Erythroblast (primary cell): Measurements from ENCODE around the gene SV2B.

Source experiments
- DNase-seq, 2 experiments: peaks; one replicate each; lab custom pipeline; 2025; lab: John Stamatoyannopoulos, UW
- GATA1 ChIP-seq: IDR thresholded peaks from 2 replicates; pipeline ENCODE4 v1.6.1; 2011; ENCODE audit warnings: low read depth, mild to moderate bottlenecking, control low read depth, low read length, moderate library complexity
- POLR2A ChIP-seq: IDR thresholded peaks from 2 replicates; pipeline ENCODE4 v1.6.1; 2011; ENCODE audit warnings: mild to moderate bottlenecking, low read length

Gene SV2B

GRCh38 chr15:91116113-91117067 lies 16.3 kb downstream of the SV2B start:
- no peak for DNase-seq
- no peak for TF ChIP-seq POLR2A
- TF ChIP-seq GATA1: no peak

GRCh38 chr15:91117375-91117774 lies 17.3 kb downstream of the SV2B start:
- TF ChIP-seq GATA1 (no peak), POLR2A (no peak)
- no peak for DNase-seq

- DNase-seq: no peak
- TF ChIP-seq GATA1 (no peak), POLR2A (no peak)
Observed at GRCh38 chr15:91118817-91119590, 18.9 kb downstream of the SV2B start.

GRCh38 chr15:91122296-91122695 lies 22.2 kb downstream of the SV2B start:
- DNase-seq: no peak
- TF ChIP-seq GATA1 (no peak), POLR2A (no peak)

- TF ChIP-seq POLR2A (no peak), GATA1 (no peak)
- no peak for DNase-seq
Observed at GRCh38 chr15:91124132-91124531, 24.1 kb downstream of the SV2B start.

GRCh38 chr15:91125162-91125561 lies 25.1 kb downstream of the SV2B start:
- TF ChIP-seq GATA1 (no peak), POLR2A (no peak)
- no peak for DNase-seq

- no peak for TF ChIP-seq GATA1
- TF ChIP-seq POLR2A: no peak
- no peak for DNase-seq
Observed at GRCh38 chr15:91126080-91126479, 26.0 kb downstream of the SV2B start.

- TF ChIP-seq GATA1: no peak
- TF ChIP-seq POLR2A: no peak
- DNase-seq: no peak
Observed at GRCh38 chr15:91127236-91127955, 27.3 kb downstream of the SV2B start.

- no peak for TF ChIP-seq GATA1
- DNase-seq: no peak
Observed at GRCh38 chr15:91128016-91128415, 28.0 kb downstream of the SV2B start.

- no peak for TF ChIP-seq POLR2A
- TF ChIP-seq GATA1: no peak
- no peak for DNase-seq
Observed at GRCh38 chr15:91129436-91129835, 29.4 kb downstream of the SV2B start.

- TF ChIP-seq POLR2A (no peak), GATA1 (no peak)
Observed at GRCh38 chr15:91132079-91132478, 32.0 kb downstream of the SV2B start.

GRCh38 chr15:91133511-91133910 lies 33.5 kb downstream of the SV2B start:
- no peak for DNase-seq
- TF ChIP-seq GATA1: no peak
- TF ChIP-seq POLR2A: no peak

More at GRCh38 chr15:91132079-91132478, 32.0 kb downstream of the SV2B start:
- DNase-seq: no peak

- TF ChIP-seq GATA1 (no peak), POLR2A (no peak)
- DNase-seq: no peak
Observed at GRCh38 chr15:91135201-91136130, 35.4 kb downstream of the SV2B start.
